ENCODE data around the gene OTUB1. TPM values are rescaled to one million over a fixed set of nuclear protein-coding genes. Genes with fewer than 3 reads are reported as not detected.

The OTUB1 gene
- polyA plus RNA-seq, 1 donor (not counting 4 experiments of a cell fraction or from before 2014, with no cell fraction given), result 106 TPM

DNA sequence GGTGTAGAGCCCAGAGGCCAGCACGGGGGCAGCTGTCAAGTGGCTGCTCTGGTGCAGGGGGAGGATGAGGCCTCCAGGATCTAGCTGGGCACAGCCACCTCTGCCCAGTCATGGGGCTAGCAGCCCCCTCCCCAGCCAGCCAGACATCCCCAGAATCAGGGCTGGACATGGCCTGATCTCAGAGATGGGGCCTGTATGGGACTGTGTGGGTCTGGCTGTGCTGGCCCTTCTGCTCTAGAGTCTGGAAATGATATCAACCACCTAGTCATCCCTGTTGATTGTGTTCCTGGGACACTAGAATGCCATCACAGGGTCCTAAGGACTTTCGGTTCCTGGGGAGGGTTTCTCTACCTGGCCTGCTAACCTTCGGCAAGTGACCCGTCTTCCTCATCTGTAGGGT, 52.3 kb downstream of the OTUB1 start:
- Histone ChIP-seq H3K4me1 (ENCODE audit: control insufficient read depth, extremely low read depth, insufficient read depth, low read length) (no peaks in the 10 kb centered on the region), H3K79me2 (ENCODE audit: control insufficient read depth, insufficient read depth, low read length) (no peaks in the 10 kb centered on the region), H3K4me3 (ENCODE audit: control insufficient read depth in 2 of 3, extremely low read depth in 1 of 3, insufficient read depth in 2 of 3, low read depth in 1 of 3, low read length in 3 of 3) (no peak overlapping the region), H4K20me1 (ENCODE audit: control insufficient read depth, extremely low read depth, insufficient read depth, low read length) (peaks cover 4% of the 10 kb centered on the region), H2AFZ (ENCODE audit: control insufficient read depth, low read length) (no peak overlapping the region), H3K9me3 (ENCODE audit: control insufficient read depth, low read depth, low read length) (no peaks in the 10 kb centered on the region), H3K9me1 (ENCODE audit: control insufficient read depth, extremely low read depth, insufficient read depth, low read length) (no peaks in the 10 kb centered on the region), H3K36me3 (ENCODE audit: control insufficient read depth in 2 of 2, extremely low read depth in 1 of 2, insufficient read depth in 2 of 2, low read length in 2 of 2) (no peaks in the 10 kb centered on the region), H3K9ac (ENCODE audit: control insufficient read depth, extremely low read depth, insufficient read depth, low read length) (no peak overlapping the region), H3K4me2 (ENCODE audit: control insufficient read depth, extremely low read depth, insufficient read depth, low read depth, low read length) (no peak overlapping the region), H3K27me3 (ENCODE audit: control insufficient read depth, extremely low read depth, insufficient read depth, low read length) (peaks cover 49% of the 10 kb centered on the region), H3K27ac (ENCODE audit: control insufficient read depth, insufficient read depth, low read length) (no peak overlapping the region)
- FAIRE-seq (no peak), DNase-seq (ENCODE audit: low read depth, low spot score) (no peak)
- TF ChIP-seq, protein P1, sequence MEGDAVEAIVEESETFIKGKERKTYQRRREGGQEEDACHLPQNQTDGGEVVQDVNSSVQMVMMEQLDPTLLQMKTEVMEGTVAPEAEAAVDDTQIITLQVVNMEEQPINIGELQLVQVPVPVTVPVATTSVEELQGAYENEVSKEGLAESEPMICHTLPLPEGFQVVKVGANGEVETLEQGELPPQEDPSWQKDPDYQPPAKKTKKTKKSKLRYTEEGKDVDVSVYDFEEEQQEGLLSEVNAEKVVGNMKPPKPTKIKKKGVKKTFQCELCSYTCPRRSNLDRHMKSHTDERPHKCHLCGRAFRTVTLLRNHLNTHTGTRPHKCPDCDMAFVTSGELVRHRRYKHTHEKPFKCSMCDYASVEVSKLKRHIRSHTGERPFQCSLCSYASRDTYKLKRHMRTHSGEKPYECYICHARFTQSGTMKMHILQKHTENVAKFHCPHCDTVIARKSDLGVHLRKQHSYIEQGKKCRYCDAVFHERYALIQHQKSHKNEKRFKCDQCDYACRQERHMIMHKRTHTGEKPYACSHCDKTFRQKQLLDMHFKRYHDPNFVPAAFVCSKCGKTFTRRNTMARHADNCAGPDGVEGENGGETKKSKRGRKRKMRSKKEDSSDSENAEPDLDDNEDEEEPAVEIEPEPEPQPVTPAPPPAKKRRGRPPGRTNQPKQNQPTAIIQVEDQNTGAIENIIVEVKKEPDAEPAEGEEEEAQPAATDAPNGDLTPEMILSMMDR (optimal IDR thresholded peaks at IDR 0.05 in 1 of 3, IDR thresholded peaks at IDR 0.05 in 1 of 3, conservative IDR thresholded peaks at IDR 0.05 in 1 of 3; ENCODE audit: extremely low read depth in 1 of 3, insufficient read depth in 2 of 3, low read length in 3 of 3), result no peak
- no peak for TF ChIP-seq EZH2 (IDR thresholded peaks at IDR 0.05; ENCODE audit: low read length)
- dilution Hi-C loops (cut with MboI; ENCODE audit: extremely low pct_ligation_motif_present, low sequenced_read_pairs), result no loop called here

DNA sequence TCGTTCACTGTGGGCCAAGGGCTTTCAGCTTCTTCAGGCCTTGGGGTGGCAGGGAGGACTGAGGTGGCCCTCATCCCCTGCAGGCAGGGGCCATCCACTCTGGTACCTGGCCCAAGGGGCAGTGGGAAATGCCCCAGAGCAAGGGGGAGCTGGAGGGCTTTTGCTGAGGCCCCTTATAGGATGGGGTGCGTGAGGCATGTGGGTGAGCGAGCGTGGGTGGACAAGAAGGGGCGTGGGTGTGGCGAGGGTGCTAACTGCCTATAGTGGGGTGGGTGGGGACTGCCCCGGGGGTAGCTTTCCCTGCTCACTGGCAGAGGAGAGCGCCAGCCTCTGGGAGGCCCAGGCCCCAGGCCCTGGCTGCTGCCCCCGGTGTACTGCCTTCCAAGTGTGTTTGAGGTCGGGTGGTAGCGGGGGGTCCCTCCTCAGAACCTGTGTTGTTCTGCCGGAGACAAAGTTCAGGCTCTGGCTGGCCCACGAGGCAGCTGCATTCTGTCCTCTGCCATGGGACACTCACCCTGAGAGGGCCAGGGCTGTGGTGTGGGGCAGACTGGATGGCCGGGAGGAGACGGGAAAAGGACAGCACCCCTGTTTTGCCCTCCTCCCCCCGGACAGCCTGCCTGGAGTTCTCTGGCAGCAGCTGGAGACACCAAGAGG, 52.9 kb downstream of the OTUB1 start:
- no peak for DNase-seq (ENCODE audit: low read depth, low spot score)
- Histone ChIP-seq H3K4me2 (ENCODE audit: control insufficient read depth, extremely low read depth, insufficient read depth, low read depth, low read length) (no peak overlapping the region), H3K9ac (ENCODE audit: control insufficient read depth, extremely low read depth, insufficient read depth, low read length) (no peak overlapping the region), H3K9me3 (ENCODE audit: control insufficient read depth, low read depth, low read length) (no peaks in the 10 kb centered on the region), H3K27me3 (ENCODE audit: control insufficient read depth, extremely low read depth, insufficient read depth, low read length) (peaks cover 44% of the 10 kb centered on the region), H3K9me1 (ENCODE audit: control insufficient read depth, extremely low read depth, insufficient read depth, low read length) (no peaks in the 10 kb centered on the region), H4K20me1 (ENCODE audit: control insufficient read depth, extremely low read depth, insufficient read depth, low read length) (peaks cover 4% of the 10 kb centered on the region), H3K79me2 (ENCODE audit: control insufficient read depth, insufficient read depth, low read length) (no peaks in the 10 kb centered on the region), H3K4me1 (ENCODE audit: control insufficient read depth, extremely low read depth, insufficient read depth, low read length) (no peaks in the 10 kb centered on the region), H3K4me3 (ENCODE audit: control insufficient read depth in 2 of 3, extremely low read depth in 1 of 3, insufficient read depth in 2 of 3, low read depth in 1 of 3, low read length in 3 of 3) (no peak overlapping the region), H3K36me3 (ENCODE audit: control insufficient read depth in 2 of 2, extremely low read depth in 1 of 2, insufficient read depth in 2 of 2, low read length in 2 of 2) (no peaks in the 10 kb centered on the region), H2AFZ (ENCODE audit: control insufficient read depth, low read length) (no peak overlapping the region), H3K27ac (ENCODE audit: control insufficient read depth, insufficient read depth, low read length) (no peak overlapping the region)
- no peak for FAIRE-seq
- dilution Hi-C loops (cut with MboI; ENCODE audit: extremely low pct_ligation_motif_present, low sequenced_read_pairs), result no loop called here
- TF ChIP-seq, protein P1 (optimal IDR thresholded peaks at IDR 0.05 in 1 of 3, IDR thresholded peaks at IDR 0.05 in 1 of 3, conservative IDR thresholded peaks at IDR 0.05 in 1 of 3; ENCODE audit: extremely low read depth in 1 of 3, insufficient read depth in 2 of 3, low read length in 3 of 3), result no peak
- TF ChIP-seq EZH2 (IDR thresholded peaks at IDR 0.05; ENCODE audit: low read length), result no peak
